ENCODE data around the gene GDPD4. TPM values are rescaled to one million over a fixed set of nuclear protein-coding genes. Genes with fewer than 3 reads are reported as not detected.
A peak's percentile ranks its signal among the peaks of the same experiment; 100 is the strongest.

The GDPD4 gene
- total and polyA plus RNA-seq, 9 of the 15 experiments (the other 6 are each of a cell fraction or from before 2014, with no cell fraction given), result 0.40 TPM; not detected in 8

- BruUV-seq (replicated peaks), result no TSS peak
- no peak for TF ChIP-seq POLR3A (IDR thresholded peaks at IDR 0.05; ENCODE audit: borderline replicate concordance, extremely low read depth, insufficient read depth, insufficient read length)
- no peak for TF ChIP-seq KLF1 (tag; IDR thresholded peaks at IDR 0.05)
- TF ChIP-seq HMG20B (CRISPR knock-in tag; IDR thresholded peaks at IDR 0.05), result no peak
- TF ChIP-seq, protein P1, sequence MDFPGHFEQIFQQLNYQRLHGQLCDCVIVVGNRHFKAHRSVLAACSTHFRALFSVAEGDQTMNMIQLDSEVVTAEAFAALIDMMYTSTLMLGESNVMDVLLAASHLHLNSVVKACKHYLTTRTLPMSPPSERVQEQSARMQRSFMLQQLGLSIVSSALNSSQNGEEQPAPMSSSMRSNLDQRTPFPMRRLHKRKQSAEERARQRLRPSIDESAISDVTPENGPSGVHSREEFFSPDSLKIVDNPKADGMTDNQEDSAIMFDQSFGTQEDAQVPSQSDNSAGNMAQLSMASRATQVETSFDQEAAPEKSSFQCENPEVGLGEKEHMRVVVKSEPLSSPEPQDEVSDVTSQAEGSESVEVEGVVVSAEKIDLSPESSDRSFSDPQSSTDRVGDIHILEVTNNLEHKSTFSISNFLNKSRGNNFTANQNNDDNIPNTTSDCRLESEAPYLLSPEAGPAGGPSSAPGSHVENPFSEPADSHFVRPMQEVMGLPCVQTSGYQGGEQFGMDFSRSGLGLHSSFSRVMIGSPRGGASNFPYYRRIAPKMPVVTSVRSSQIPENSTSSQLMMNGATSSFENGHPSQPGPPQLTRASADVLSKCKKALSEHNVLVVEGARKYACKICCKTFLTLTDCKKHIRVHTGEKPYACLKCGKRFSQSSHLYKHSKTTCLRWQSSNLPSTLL (IDR thresholded peaks at IDR 0.05), result no peak
- TF ChIP-seq, protein P2, sequence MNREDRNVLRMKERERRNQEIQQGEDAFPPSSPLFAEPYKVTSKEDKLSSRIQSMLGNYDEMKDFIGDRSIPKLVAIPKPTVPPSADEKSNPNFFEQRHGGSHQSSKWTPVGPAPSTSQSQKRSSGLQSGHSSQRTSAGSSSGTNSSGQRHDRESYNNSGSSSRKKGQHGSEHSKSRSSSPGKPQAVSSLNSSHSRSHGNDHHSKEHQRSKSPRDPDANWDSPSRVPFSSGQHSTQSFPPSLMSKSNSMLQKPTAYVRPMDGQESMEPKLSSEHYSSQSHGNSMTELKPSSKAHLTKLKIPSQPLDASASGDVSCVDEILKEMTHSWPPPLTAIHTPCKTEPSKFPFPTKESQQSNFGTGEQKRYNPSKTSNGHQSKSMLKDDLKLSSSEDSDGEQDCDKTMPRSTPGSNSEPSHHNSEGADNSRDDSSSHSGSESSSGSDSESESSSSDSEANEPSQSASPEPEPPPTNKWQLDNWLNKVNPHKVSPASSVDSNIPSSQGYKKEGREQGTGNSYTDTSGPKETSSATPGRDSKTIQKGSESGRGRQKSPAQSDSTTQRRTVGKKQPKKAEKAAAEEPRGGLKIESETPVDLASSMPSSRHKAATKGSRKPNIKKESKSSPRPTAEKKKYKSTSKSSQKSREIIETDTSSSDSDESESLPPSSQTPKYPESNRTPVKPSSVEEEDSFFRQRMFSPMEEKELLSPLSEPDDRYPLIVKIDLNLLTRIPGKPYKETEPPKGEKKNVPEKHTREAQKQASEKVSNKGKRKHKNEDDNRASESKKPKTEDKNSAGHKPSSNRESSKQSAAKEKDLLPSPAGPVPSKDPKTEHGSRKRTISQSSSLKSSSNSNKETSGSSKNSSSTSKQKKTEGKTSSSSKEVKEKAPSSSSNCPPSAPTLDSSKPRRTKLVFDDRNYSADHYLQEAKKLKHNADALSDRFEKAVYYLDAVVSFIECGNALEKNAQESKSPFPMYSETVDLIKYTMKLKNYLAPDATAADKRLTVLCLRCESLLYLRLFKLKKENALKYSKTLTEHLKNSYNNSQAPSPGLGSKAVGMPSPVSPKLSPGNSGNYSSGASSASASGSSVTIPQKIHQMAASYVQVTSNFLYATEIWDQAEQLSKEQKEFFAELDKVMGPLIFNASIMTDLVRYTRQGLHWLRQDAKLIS (CRISPR knock-in tag; IDR thresholded peaks at IDR 0.05), result no peak
- TF ChIP-seq SRF (CRISPR knock-in tag; IDR thresholded peaks at IDR 0.05), result no peak
- Histone ChIP-seq H4K20me1 (replicated peaks; ENCODE audit: control insufficient read depth, insufficient read depth, low read length) (no peaks in the 10 kb centered on the region), H3K9me3 (replicated peaks; ENCODE audit: control insufficient read depth, insufficient read depth, low read depth, low read length) (no peaks in the 10 kb centered on the region), H3K36me3 (ENCODE audit: control insufficient read depth, insufficient read depth, low read length) (no peaks in the 10 kb centered on the region), H3K79me2 (ENCODE audit: control insufficient read depth, insufficient read depth, low read length) (no peaks in the 10 kb centered on the region), H3K9ac (ENCODE audit: insufficient read depth in 1 of 2, low read depth in 2 of 2, low read length in 2 of 2) (peak overlapping the region in 1 of 2 experiments; percentile 62; a peak in 1 of 4 replicates), H3K4me3 (no peak overlapping the region), H3K9me1 (ENCODE audit: control insufficient read depth, insufficient read depth, low read length) (peaks cover 3% of the 10 kb centered on the region), H3K4me2 (ENCODE audit: insufficient read depth, low read length) (no peak overlapping the region), H2AFZ (ENCODE audit: low read depth, low read length) (no peak overlapping the region), H3K27me3 (ENCODE audit: control insufficient read depth in 2 of 2, insufficient read depth in 2 of 2, low read length in 2 of 2) (peaks cover 7 to 70% of the 10 kb centered on the region in 2 experiments; a peak in 3 of 5 replicates), H3K27ac (ENCODE audit: extremely low read depth, low read depth, low read length) (no peak overlapping the region), H3K4me1 (replicated peaks in 1 of 2; ENCODE audit: control insufficient read depth in 2 of 2, insufficient read depth in 2 of 2, low read length in 2 of 2) (peaks cover 0 to 8% of the 10 kb centered on the region in 2 experiments; a peak in 1 of 5 replicates)
- ChIA-PET POLR2A (no interaction called here), CTCF (ENCODE audit: low intra/inter-chr PET ratio) (no interaction called here)
- ATAC-seq, result no peak
- WGBS (ENCODE audit: insufficient coverage, low coverage, missing lambda C conversion rate), result under 1% methylated on average over 10 of the region's 11 CpGs
- no peak for FAIRE-seq
- intact Hi-C loops (cut with micrococcal nuclease), result no loop called here
- no peak for DNase-seq (ENCODE audit: extremely low read depth in 1 of 4, low spot score in 3 of 4)
- in situ Hi-C loops (cut with MboI), result no loop called here
These were observed 93.0 kb downstream of the GDPD4 start for GRCh38 chr11:77208535-77208934.
